PC-3 (cell line): ENCODE results near the gene KRT17. TPM values are rescaled to one million over a fixed set of nuclear protein-coding genes. Genes with fewer than 3 reads are reported as not detected.
"Not testable (repeated sequence)": the region's sequence is repeated elsewhere in the genome, so short reads cannot be mapped to it uniquely, and the experiment has no call there.

Experiments used
- ATAC-seq: fragments of 200-7000 bp; cut with Tn5 transposase; 2 replicates; pipeline ENCODE4 v1.9.1; 2020; ENCODE audit warnings: mild to moderate bottlenecking, moderate library complexity
- BruUV-seq: library from RNA; stranded (reverse); fragments of 400-500 nt; replicated peaks from 2 replicates; lab custom pipeline; 2021; lab: Mats Ljungman, UMichigan
- CTCF ChIA-PET: fragments of 300-600 bp; sonication (Branson Sonifier 250); formaldehyde crosslinking; loops from one replicate; lab custom pipeline; 2022; ENCODE audit warnings: antibody characterized with exemption; lab: Charles Lee
- POLR2A ChIA-PET: fragments of 300-600 bp; sonication (Branson Sonifier 250); formaldehyde crosslinking; loops from one replicate; lab custom pipeline; 2022; ENCODE audit warnings: antibody characterized with exemption; ENCODE audit not compliant: unreplicated experiment; lab: Charles Lee
- DNase-seq: peaks from one replicate; pipeline ENCODE4 v3.0.0-alpha.2; 2015
- H2AFZ ChIP-seq: fragments of 300-600 bp; sonication (generic); 2 replicates; pipeline ENCODE4 v1.6.0; 2016; ENCODE audit warnings: antibody characterized with exemption, low read length
- H3F3A ChIP-seq: fragments of 300-600 bp; sonication (generic); one replicate; pipeline ENCODE4 v1.6.0; 2017; ENCODE audit warnings: antibody characterized with exemption, low read length, control low read depth, mild to moderate bottlenecking; ENCODE audit not compliant: unreplicated experiment
- H3K27ac ChIP-seq: fragments of 300-600 bp; sonication (generic); 2 replicates; pipeline ENCODE4 v1.5.1; 2016; ENCODE audit warnings: mild to moderate bottlenecking, low read length
- H3K27me3 ChIP-seq: fragments of 300-600 bp; sonication (generic); 2 replicates; pipeline ENCODE4 v1.6.1; 2016; ENCODE audit warnings: low read length, mixed read lengths
- H3K36me3 ChIP-seq: fragments of 300-600 bp; sonication (generic); 2 replicates; pipeline ENCODE4 v1.6.1; 2016; ENCODE audit warnings: low read depth, mixed run types, low read length, mixed read lengths
- H3K4me1 ChIP-seq: fragments of 300-600 bp; sonication (generic); 2 replicates; pipeline ENCODE4 v1.5.1; 2016; ENCODE audit warnings: low read length; ENCODE audit not compliant: insufficient read depth
- H3K4me2 ChIP-seq: fragments of 300-600 bp; sonication (generic); 2 replicates; pipeline ENCODE4 v1.6.0; 2016; ENCODE audit warnings: low read length
- H3K4me3 ChIP-seq: fragments of 300-600 bp; sonication (generic); 2 replicates; pipeline ENCODE4 v1.5.1; 2016; ENCODE audit warnings: mild to moderate bottlenecking, low read length, mixed read lengths
- H3K79me2 ChIP-seq: fragments of 300-600 bp; sonication (generic); 2 replicates; pipeline ENCODE4 v1.6.1; 2017; ENCODE audit warnings: low read length, mixed read lengths
- H3K9ac ChIP-seq: fragments of 300-600 bp; sonication (generic); 2 replicates; pipeline ENCODE4 v1.6.0; 2016; ENCODE audit warnings: mild to moderate bottlenecking, low read length
- H3K9me2 ChIP-seq: fragments of 300-600 bp; sonication (generic); replicated peaks from 2 replicates; pipeline ENCODE4 v1.6.1; 2016; ENCODE audit warnings: mixed run types, low read length, mixed read lengths
- H3K9me3 ChIP-seq: fragments of 300-600 bp; sonication (generic); 2 replicates; pipeline ENCODE4 v1.6.1; 2016; ENCODE audit warnings: low read length, mixed read lengths
- H4K20me1 ChIP-seq: fragments of 300-600 bp; sonication (generic); 2 replicates; pipeline ENCODE4 v1.6.1; 2016; ENCODE audit warnings: low read length, mixed read lengths
- CTCF ChIP-seq: fragments of 300-600 bp; sonication (generic); conservative IDR thresholded peaks from 2 replicates; pipeline ENCODE4 v1.5.1; 2017; ENCODE audit warnings: antibody characterized with exemption, low read depth, mild to moderate bottlenecking, low read length
- EZH2 ChIP-seq: fragments of 300-600 bp; sonication (generic); IDR thresholded peaks from one replicate; pipeline ENCODE4 v1.6.1; 2017; ENCODE audit warnings: antibody characterized with exemption, mild to moderate bottlenecking, low read length; ENCODE audit not compliant: unreplicated experiment
- EZH2phosphoT487 ChIP-seq: fragments of 300-600 bp; sonication (generic); IDR thresholded peaks from 2 replicates; pipeline ENCODE4 v1.6.1; 2018; ENCODE audit warnings: mild to moderate bottlenecking, antibody characterized with exemption, low read length, borderline replicate concordance
- intact Hi-C: fragments of 100-400 bp; cut with micrococcal nuclease; formaldehyde crosslinking; loops from 2 replicates; pipeline ENCODE4 v1.9.0; 2023
- total RNA-seq: library from RNA; depleted of rRNA; stranded (reverse); fragments of >200 nt; gene quantifications from 2 replicates; pipeline ENCODE4 v1.2.3, GENCODE V29; 2014

Gene KRT17
- total RNA-seq, 1 experiment from 2014 or later = 92.1 TPM

GRCh38 chr17:41585301-41586056, 38.9 kb downstream of the KRT17 start:
- intact Hi-C loops = no loop called here
- Histone ChIP-seq H3K4me2 (no peak overlapping the region), H3F3A (no peaks in the 10 kb centered on the region), H3K9ac (no peak overlapping the region), H3K9me3 (no peaks in the 10 kb centered on the region), H3K4me1 (peaks cover 9% of the 10 kb centered on the region), H3K36me3 (no peaks in the 10 kb centered on the region), H3K4me3 (no peak overlapping the region), H3K79me2 (no peaks in the 10 kb centered on the region), H3K9me2 (no peaks in the 10 kb centered on the region), H3K27me3 (no peaks in the 10 kb centered on the region), H4K20me1 (no peaks in the 10 kb centered on the region), H3K27ac (no peak overlapping the region), H2AFZ (no peak overlapping the region)
- BruUV-seq = no TSS peak
- DNase-seq (no peak), ATAC-seq (no peak)
- POLR2A ChIA-PET = no interaction called here
- CTCF ChIA-PET = no interaction called here
- no peak for TF ChIP-seq EZH2phosphoT487

DNA sequence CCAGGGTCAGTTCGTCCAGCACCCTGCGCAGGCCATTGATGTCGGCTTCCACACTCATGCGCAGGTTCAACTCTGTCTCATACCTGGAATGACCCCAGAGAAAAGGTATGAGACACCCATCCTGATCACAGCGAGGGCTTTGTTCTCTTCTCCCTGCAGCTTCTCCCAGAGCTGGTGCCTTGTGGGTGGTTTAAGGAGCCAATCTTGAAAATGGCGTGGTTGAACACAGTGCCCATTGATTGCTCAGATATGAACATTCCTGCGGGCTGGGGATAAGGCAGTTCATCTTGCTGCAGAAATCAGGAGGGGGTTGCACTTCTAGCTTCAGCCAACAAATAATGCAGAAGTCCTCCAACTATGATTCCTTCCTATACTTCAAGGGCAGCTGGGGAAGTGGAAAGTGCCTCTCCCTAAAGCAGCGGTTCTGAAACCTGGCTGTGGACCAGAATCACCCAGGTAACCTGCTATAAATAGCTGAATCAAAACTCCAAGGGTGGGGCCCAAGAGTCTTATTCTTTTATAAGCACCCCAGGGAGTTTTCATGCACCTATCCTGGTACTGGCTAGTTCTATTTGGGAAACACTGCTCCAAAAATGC, 39.9 kb downstream of the KRT17 start:
- DNase-seq = not testable (repeated sequence)

DNA sequence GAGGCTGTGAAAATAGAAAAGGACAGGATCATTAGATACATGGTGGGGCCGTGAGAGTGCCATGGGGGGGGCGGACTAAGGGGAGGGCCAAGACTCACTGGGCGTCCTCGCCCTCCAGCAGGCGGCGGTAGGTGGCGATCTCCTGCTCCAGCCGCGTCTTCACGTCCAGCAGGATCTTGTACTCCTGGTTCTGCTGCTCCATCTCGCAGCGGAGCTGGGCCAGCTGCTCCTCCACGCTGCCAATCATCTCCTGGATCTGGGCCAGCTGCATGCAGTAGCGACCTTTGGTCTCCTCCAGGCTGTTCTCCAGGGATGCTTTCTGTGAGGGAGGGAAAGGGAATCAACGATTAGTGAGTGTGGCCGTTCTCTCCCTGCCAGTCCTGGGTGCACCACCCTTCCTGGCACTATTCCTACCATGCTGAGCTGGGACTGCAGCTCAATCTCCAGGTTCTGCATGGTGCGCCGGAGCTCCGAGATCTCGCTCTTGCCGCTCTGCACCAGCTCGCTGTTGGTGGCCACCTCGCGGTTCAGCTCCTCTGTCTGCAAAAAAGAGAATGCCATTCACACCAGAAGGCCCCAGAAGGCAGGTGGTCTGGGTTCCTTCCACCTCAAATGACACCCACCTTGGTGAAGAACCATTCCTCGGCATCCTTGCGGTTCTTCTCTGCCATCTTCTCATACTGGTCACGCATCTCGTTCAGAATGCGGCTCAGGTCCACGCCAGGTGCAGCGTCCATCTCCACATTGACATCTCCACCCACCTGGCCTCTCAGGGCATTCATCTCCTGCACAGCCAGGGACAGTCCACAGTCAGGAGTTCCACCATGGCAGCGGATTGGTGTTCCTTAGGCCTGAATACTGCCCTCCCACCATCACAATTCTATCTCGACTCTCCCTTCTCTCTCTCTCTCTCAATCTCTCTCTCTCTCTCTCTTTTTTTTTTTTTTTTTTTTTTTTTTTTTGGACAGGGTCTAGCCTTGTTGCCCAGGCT, 40.9 kb downstream of the KRT17 start:
- Histone ChIP-seq H3K4me1 (peaks cover 21% of the 10 kb centered on the region), H3K36me3 (no peaks in the 10 kb centered on the region), H3K9ac (no peak overlapping the region), H3K9me2 (no peaks in the 10 kb centered on the region), H3K27ac (no peak overlapping the region), H2AFZ (no peak overlapping the region), H3K4me2 (no peak overlapping the region), H3K79me2 (no peaks in the 10 kb centered on the region), H3K27me3 (no peaks in the 10 kb centered on the region), H3F3A (no peaks in the 10 kb centered on the region), H3K9me3 (no peaks in the 10 kb centered on the region), H3K4me3 (no peak overlapping the region), H4K20me1 (no peaks in the 10 kb centered on the region)
- intact Hi-C loops = no loop called here
- ChIA-PET POLR2A (no interaction called here), CTCF (no interaction called here)
- no TSS peak for BruUV-seq
- TF ChIP-seq EZH2phosphoT487 (no peak), CTCF (no peak), EZH2 (no peak)
- ATAC-seq (no peak), DNase-seq (no peak)

More for the DNA sequence above, 39.9 kb downstream of the KRT17 start:
- H2AFZ ChIP-seq, CTCF ChIA-PET, intact Hi-C loops, H3K9me3 ChIP-seq, BruUV-seq, POLR2A ChIA-PET, H3K27me3 ChIP-seq, ATAC-seq, H3F3A ChIP-seq, H3K27ac ChIP-seq, H4K20me1 ChIP-seq, H3K9ac ChIP-seq, H3K4me2 ChIP-seq, H3K4me3 ChIP-seq, H3K9me2 ChIP-seq, H3K36me3 ChIP-seq, H3K79me2 ChIP-seq: not testable (repeated sequence)
- peaks cover 18% of the 10 kb centered on the region for H3K4me1 ChIP-seq

- H3K9me2 ChIP-seq, H3K4me3 ChIP-seq, BruUV-seq, H3K9ac ChIP-seq, H3K36me3 ChIP-seq, H4K20me1 ChIP-seq, H3K4me2 ChIP-seq, DNase-seq, intact Hi-C loops, H3K79me2 ChIP-seq, H3K27ac ChIP-seq, ATAC-seq, H3F3A ChIP-seq, H3K27me3 ChIP-seq, H3K9me3 ChIP-seq, POLR2A ChIA-PET, H2AFZ ChIP-seq, CTCF ChIA-PET: not testable (repeated sequence)
- H3K4me1 ChIP-seq = peaks cover 21% of the 10 kb centered on the region
These were observed 42.1 kb downstream of the KRT17 start for GRCh38 chr17:41582061-41582968.
